GM12801 (cell line): ENCODE measurements around the gene NACA2.

ENCODE experiments used
- TF ChIP-seq, protein P1 (sequence below): IDR thresholded peaks from one replicate; pipeline ENCODE4 v1.5.1; 2011; ENCODE audit warnings: control low read depth; ENCODE audit not compliant: insufficient read length; ENCODE audit errors: extremely low read depth

Gene NACA2

GRCh38 chr17:61618950-61619349, 27.9 kb upstream of the NACA2 start:
- TF ChIP-seq, protein P1, sequence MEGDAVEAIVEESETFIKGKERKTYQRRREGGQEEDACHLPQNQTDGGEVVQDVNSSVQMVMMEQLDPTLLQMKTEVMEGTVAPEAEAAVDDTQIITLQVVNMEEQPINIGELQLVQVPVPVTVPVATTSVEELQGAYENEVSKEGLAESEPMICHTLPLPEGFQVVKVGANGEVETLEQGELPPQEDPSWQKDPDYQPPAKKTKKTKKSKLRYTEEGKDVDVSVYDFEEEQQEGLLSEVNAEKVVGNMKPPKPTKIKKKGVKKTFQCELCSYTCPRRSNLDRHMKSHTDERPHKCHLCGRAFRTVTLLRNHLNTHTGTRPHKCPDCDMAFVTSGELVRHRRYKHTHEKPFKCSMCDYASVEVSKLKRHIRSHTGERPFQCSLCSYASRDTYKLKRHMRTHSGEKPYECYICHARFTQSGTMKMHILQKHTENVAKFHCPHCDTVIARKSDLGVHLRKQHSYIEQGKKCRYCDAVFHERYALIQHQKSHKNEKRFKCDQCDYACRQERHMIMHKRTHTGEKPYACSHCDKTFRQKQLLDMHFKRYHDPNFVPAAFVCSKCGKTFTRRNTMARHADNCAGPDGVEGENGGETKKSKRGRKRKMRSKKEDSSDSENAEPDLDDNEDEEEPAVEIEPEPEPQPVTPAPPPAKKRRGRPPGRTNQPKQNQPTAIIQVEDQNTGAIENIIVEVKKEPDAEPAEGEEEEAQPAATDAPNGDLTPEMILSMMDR = no peak

GRCh38 chr17:61617330-61617729, 26.3 kb upstream of the NACA2 start:
- TF ChIP-seq, protein P1 = no peak

- TF ChIP-seq, protein P1 = no peak
These were observed 25.8 kb upstream of the NACA2 start for GRCh38 chr17:61616783-61617182.

DNA sequence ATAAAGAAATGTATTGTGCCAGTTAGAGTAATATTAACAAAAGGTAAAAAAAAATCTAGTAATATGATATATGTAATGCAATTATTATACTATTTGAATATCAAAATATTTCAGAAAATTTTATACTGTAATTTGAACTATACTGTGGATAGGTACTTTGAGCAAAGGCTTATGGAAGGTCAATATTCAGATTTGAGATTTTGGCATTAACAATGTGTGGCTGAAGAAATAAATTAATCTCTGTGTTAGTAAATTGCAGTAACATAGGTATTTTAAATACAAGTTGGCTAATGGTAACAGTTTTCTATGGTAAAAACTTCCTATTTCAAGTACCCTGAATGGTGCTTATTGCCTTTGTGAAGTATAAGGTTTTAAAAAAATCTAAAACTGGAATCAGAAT, 23.2 kb upstream of the NACA2 start:
- TF ChIP-seq, protein P1 = no peak

- TF ChIP-seq, protein P1 = no peak
These were observed 20.3 kb upstream of the NACA2 start for GRCh38 chr17:61611323-61611722.

DNA sequence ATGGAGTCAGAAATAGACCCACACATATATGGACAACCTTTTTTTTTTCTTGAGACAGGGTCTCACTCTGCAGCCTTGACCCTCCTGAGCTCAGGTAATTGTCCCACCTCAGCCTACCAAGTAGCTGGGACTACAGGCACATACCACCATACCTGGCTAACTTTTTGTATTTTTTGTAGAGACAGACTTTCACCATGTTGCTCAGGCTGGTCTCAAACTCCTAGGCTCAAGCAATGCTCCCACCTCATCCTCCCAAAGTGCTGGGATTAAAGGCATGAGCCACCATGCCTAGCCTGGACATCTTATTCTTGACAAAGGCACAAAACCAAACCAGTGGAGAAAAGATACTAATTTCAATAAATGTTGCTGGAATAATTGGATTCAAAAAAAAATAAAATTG, 14.7 kb upstream of the NACA2 start:
- TF ChIP-seq, protein P1 = no peak

DNA sequence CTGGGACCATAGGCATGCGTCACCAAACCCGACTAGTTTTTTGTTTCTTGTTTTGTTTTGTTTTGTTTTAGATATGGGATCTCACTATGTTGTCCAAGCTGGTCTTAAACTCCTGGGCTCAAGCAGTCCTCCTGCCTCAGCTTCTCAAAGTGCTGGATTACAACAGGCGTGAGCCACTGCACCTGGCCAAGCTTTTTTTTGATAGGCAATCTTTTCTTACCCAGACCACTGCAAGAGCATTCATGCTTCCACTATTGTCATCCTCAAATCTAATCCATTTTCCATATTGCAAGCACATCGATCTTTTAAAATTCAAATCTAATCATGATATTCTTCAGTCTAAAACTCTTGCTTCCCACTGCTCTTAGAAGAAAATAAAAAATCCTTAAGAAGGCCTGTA, 10.3 kb upstream of the NACA2 start:
- TF ChIP-seq, protein P1 = no peak

DNA sequence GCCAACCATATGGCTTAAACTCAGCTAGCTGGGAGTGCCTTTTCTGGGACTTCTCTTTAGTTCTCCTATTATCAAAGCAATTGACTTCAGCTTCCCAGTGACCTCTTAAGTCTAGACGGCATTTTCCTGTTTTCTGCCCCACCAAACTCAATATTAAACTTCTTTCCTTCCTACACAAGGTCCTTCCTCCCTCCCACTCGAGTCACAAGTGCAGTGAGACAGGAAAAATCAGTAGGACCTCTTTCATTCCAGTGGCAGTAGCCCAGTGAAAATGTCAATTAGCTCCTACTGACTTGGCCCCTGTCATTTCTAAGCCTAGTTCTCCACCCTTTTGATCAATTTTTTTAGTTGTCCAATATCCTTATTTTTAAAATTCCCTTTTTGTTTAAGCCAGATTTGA, 9.6 kb upstream of the NACA2 start:
- TF ChIP-seq, protein P1 = no peak
